Right lobe of liver (tissue), 4 donors: Measurements from ENCODE around the gene REELD1.

Experiments used
- POLR2A ChIP-seq: fragments of 450-650 bp; IDR thresholded peaks from one replicate; pipeline ENCODE4 v1.6.1; 2017; ENCODE audit warnings: antibody characterized with exemption, mild to moderate bottlenecking
- TF ChIP-seq, protein P1 (sequence below), 4 donors: fragments of 200-600 bp in 3 of 4; fragments of 450-650 bp in 1 of 4; IDR thresholded peaks; one replicate each; pipeline versions ENCODE4 v1.5.1 to v1.8.0; 2016 to 2022; ENCODE audit warnings: antibody characterized with exemption in 4 of 4, mild to moderate bottlenecking in 2 of 4
- donor health status: DM: no; HTN: no; CAD: no.
- donor health status: DM: no; HTN: no; CAD: no.
- donor health status: DM: no; HTN: yes; CAD: no.

DNA sequence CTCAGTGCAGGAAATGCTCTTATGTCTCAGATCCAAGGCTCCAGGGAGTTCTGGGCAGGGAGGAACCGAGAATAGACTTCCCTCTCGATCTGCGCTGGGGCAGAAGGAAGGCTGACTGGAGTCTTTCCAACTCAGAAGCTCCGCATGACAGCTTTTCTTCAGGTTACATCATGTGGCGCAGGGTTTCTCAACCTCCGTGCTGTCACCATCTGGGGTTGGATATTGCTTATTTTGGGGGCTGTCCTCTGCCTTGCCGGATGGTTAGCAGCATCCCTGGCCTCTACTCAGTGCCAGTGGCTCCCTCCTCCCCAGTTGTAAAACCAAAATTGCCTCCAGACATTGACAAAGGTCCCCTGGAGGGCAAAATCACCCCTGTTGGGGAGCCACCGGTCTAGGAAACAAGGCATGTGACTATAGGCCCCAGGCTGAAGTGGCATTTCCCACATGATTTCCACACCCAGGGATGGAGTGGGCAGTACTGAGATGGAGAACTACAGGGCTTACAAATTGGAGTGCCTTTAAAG, 21.4 kb downstream of the REELD1 start:
- TF ChIP-seq, protein P1, sequence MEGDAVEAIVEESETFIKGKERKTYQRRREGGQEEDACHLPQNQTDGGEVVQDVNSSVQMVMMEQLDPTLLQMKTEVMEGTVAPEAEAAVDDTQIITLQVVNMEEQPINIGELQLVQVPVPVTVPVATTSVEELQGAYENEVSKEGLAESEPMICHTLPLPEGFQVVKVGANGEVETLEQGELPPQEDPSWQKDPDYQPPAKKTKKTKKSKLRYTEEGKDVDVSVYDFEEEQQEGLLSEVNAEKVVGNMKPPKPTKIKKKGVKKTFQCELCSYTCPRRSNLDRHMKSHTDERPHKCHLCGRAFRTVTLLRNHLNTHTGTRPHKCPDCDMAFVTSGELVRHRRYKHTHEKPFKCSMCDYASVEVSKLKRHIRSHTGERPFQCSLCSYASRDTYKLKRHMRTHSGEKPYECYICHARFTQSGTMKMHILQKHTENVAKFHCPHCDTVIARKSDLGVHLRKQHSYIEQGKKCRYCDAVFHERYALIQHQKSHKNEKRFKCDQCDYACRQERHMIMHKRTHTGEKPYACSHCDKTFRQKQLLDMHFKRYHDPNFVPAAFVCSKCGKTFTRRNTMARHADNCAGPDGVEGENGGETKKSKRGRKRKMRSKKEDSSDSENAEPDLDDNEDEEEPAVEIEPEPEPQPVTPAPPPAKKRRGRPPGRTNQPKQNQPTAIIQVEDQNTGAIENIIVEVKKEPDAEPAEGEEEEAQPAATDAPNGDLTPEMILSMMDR (IDR thresholded peaks at IDR 0.05) = no peak
- no peak for TF ChIP-seq POLR2A
